BLaER1 treated with 17β-estradiol and CSF1 and Interleukin-3, amounts not matched to agents 10 nM and 100 nM (cell line): Measurements from ENCODE around the gene CUBN.

ENCODE experiments used
- H3K27ac ChIP-seq, 11 experiments: shearing (Covaris generic); formaldehyde crosslinking; 2 replicates each; pipeline ENCODE4 v1.8.1; 2022
- H3K27me3 ChIP-seq, 11 experiments: shearing (Covaris generic); formaldehyde crosslinking; 2 replicates each; pipeline ENCODE4 v1.8.1; 2022
- H3K36me3 ChIP-seq, 11 experiments: shearing (Covaris generic); formaldehyde crosslinking; 2 replicates each; pipeline ENCODE4 v1.8.1; 2022
- H3K4me1 ChIP-seq, 10 experiments: shearing (Covaris generic); formaldehyde crosslinking; 2 replicates each; pipeline ENCODE4 v1.8.1; 2022
- H3K4me2 ChIP-seq, 11 experiments: shearing (Covaris generic); formaldehyde crosslinking; 2 replicates each; pipeline ENCODE4 v1.8.1; 2022
- H3K4me3 ChIP-seq, 10 experiments: shearing (Covaris generic); formaldehyde crosslinking; 2 replicates each; pipeline ENCODE4 v1.8.1; 2022
- H3K9ac ChIP-seq, 11 experiments: shearing (Covaris generic); formaldehyde crosslinking; 2 replicates each; pipeline ENCODE4 v1.8.1; 2022
- H3K9me3 ChIP-seq, 11 experiments: shearing (Covaris generic); formaldehyde crosslinking; replicated peaks in 1 of 11; 2 replicates each; pipeline ENCODE4 v1.8.1; 2022
- H4K20me1 ChIP-seq, 11 experiments: shearing (Covaris generic); formaldehyde crosslinking; 2 replicates each; pipeline ENCODE4 v1.8.1; 2022
- Cebpa-rat ChIP-seq, 11 experiments: shearing (Covaris generic); IDR thresholded peaks; 2 replicates each; pipeline ENCODE4 v1.8.1; 2022

Gene CUBN

GRCh38 chr10:17098012-17098411, 31.6 kb downstream of the CUBN start:
- no peak overlapping the region for H3K27ac ChIP-seq
- no peaks in the 10 kb centered on the region for H3K36me3 ChIP-seq
- no peak for TF ChIP-seq Cebpa-rat (IDR thresholded peaks at IDR 0.05)
- no peak overlapping the region for H3K4me2 ChIP-seq
- H3K27me3 ChIP-seq, result no peaks in the 10 kb centered on the region
- peaks cover 0 to 10% (median 6%) of the 10 kb centered on the region in 11 experiments; a peak in 12 of 22 replicates for H3K9me3 ChIP-seq
- no peak overlapping the region for H3K9ac ChIP-seq
- peaks cover 0 to 7% (median 0%) of the 10 kb centered on the region in 10 experiments; a peak in 3 of 20 replicates for H3K4me1 ChIP-seq
- no peaks in the 10 kb centered on the region for H4K20me1 ChIP-seq
- H3K4me3 ChIP-seq, result no peak overlapping the region

- TF ChIP-seq Cebpa-rat (IDR thresholded peaks at IDR 0.05), result no peak
- Histone ChIP-seq H3K4me3 (no peak overlapping the region), H3K27ac (no peak overlapping the region), H3K4me1 (peaks cover 0 to 15% (median 0%) of the 10 kb centered on the region in 10 experiments; a peak in 5 of 20 replicates), H3K9ac (no peak overlapping the region), H3K36me3 (no peaks in the 10 kb centered on the region), H3K4me2 (no peak overlapping the region), H4K20me1 (no peaks in the 10 kb centered on the region), H3K9me3 (peaks cover 3 to 16% (median 6%) of the 10 kb centered on the region in 11 experiments; a peak in 12 of 22 replicates), H3K27me3 (no peaks in the 10 kb centered on the region)
Measured at GRCh38 chr10:17094844-17095243, 34.8 kb downstream of the CUBN start.

- no peak for TF ChIP-seq Cebpa-rat (IDR thresholded peaks at IDR 0.05)
- no peaks in the 10 kb centered on the region for H3K27me3 ChIP-seq
- H4K20me1 ChIP-seq, result no peaks in the 10 kb centered on the region
- H3K9me3 ChIP-seq, result peaks cover 3 to 16% (median 6%) of the 10 kb centered on the region in 11 experiments; a peak in 12 of 22 replicates
- no peak overlapping the region for H3K4me3 ChIP-seq
- peak overlapping the region in 2 of 11 experiments; percentile 38 to 56; a peak in 3 of 22 replicates for H3K4me2 ChIP-seq
- H3K9ac ChIP-seq, result no peak overlapping the region
- no peaks in the 10 kb centered on the region for H3K36me3 ChIP-seq
- H3K27ac ChIP-seq, result peak overlapping the region in 1 of 11 experiments; percentile 1; a peak in 1 of 22 replicates
- H3K4me1 ChIP-seq, result peaks cover 0 to 15% (median 0%) of the 10 kb centered on the region in 10 experiments; a peak in 5 of 20 replicates
Measured at GRCh38 chr10:17092986-17093803, 36.4 kb downstream of the CUBN start.

- no peaks in the 10 kb centered on the region for H3K36me3 ChIP-seq
- H3K27me3 ChIP-seq, result no peaks in the 10 kb centered on the region
- peaks cover 3 to 16% (median 6%) of the 10 kb centered on the region in 11 experiments; a peak in 12 of 22 replicates for H3K9me3 ChIP-seq
- H3K4me1 ChIP-seq, result peaks cover 0 to 15% (median 0%) of the 10 kb centered on the region in 10 experiments; a peak in 5 of 20 replicates
- H3K4me3 ChIP-seq, result no peak overlapping the region
- no peak overlapping the region for H3K9ac ChIP-seq
- H4K20me1 ChIP-seq, result no peaks in the 10 kb centered on the region
- TF ChIP-seq Cebpa-rat (IDR thresholded peaks at IDR 0.05), result no peak
- H3K27ac ChIP-seq, result peak overlapping the region in 1 of 11 experiments; percentile 1; a peak in 2 of 22 replicates
- peak overlapping the region in 2 of 11 experiments; percentile 38 to 56; a peak in 4 of 22 replicates for H3K4me2 ChIP-seq
Measured at GRCh38 chr10:17092216-17092944, 37.2 kb downstream of the CUBN start.

GRCh38 chr10:17088118-17088806, 41.3 kb downstream of the CUBN start:
- H3K9me3 ChIP-seq, result peaks cover 0 to 6% (median 0%) of the 10 kb centered on the region in 11 experiments; a peak in 1 of 22 replicates
- no peak for TF ChIP-seq Cebpa-rat (IDR thresholded peaks at IDR 0.05)
- no peak overlapping the region for H3K27ac ChIP-seq
- no peak overlapping the region for H3K9ac ChIP-seq
- no peaks in the 10 kb centered on the region; a peak in 2 of 22 replicates for H3K36me3 ChIP-seq
- H3K4me3 ChIP-seq, result no peak overlapping the region
- peaks cover 0 to 23% (median 0%) of the 10 kb centered on the region in 10 experiments; a peak in 6 of 20 replicates for H3K4me1 ChIP-seq
- H4K20me1 ChIP-seq, result no peaks in the 10 kb centered on the region
- H3K27me3 ChIP-seq, result no peaks in the 10 kb centered on the region
- no peak overlapping the region for H3K4me2 ChIP-seq

- Histone ChIP-seq H3K9ac (no peak overlapping the region), H3K4me3 (no peak overlapping the region), H3K36me3 (no peaks in the 10 kb centered on the region; a peak in 2 of 22 replicates), H3K4me2 (no peak overlapping the region), H3K27me3 (no peaks in the 10 kb centered on the region), H4K20me1 (no peaks in the 10 kb centered on the region), H3K9me3 (peaks cover 0 to 2% (median 0%) of the 10 kb centered on the region in 11 experiments; a peak in 1 of 22 replicates), H3K27ac (no peak overlapping the region), H3K4me1 (peaks cover 0 to 13% (median 0%) of the 10 kb centered on the region in 10 experiments; a peak in 4 of 20 replicates)
- TF ChIP-seq Cebpa-rat (IDR thresholded peaks at IDR 0.05), result no peak
Measured at GRCh38 chr10:17086865-17087367, 42.7 kb downstream of the CUBN start.

DNA sequence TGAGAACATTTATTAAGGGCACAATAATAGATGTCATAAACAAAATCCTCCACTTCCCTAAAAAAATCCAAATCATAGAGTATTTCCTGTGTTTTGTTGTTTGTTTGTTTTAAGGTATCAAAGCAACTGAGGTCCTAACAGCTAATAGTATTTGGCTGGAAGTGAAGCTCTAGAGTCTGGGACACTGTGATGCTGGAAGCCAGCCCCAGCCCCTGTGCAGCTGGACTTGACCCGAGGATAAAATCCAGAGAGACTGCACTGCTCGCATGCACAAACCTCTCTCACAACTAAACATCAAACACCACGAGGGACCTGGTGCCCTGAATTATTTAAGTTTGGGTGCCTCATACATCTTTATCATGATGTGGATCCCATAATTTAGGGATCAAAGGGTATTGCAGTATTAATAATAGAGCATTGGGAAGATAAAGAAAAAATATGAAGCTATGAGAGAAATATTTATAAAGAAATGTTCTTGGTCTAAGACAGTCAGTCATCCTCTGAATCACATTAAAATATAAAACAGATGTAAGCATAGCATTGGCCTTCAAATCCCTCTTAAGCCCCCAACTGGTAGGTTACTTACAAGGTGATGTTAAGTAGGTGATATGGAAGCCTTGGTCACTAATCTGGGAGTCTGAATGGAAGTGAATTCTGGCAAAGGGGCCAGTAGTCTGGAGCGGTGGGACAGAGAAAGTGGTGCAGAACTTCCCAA, 44.4 kb downstream of the CUBN start:
- Histone ChIP-seq H3K27ac (peak overlapping the region in 2 of 11 experiments; percentile 39 to 55; a peak in 3 of 22 replicates), H3K36me3 (no peaks in the 10 kb centered on the region; a peak in 2 of 22 replicates), H3K9me3 (no peaks in the 10 kb centered on the region), H4K20me1 (no peaks in the 10 kb centered on the region), H3K4me2 (peak overlapping the region in 2 of 11 experiments; percentile 35 to 40; a peak in 3 of 22 replicates), H3K27me3 (no peaks in the 10 kb centered on the region), H3K4me3 (no peak overlapping the region), H3K9ac (no peak overlapping the region), H3K4me1 (peaks cover 0 to 24% (median 0%) of the 10 kb centered on the region in 10 experiments; a peak in 4 of 20 replicates)
- no peak for TF ChIP-seq Cebpa-rat (IDR thresholded peaks at IDR 0.05)

DNA sequence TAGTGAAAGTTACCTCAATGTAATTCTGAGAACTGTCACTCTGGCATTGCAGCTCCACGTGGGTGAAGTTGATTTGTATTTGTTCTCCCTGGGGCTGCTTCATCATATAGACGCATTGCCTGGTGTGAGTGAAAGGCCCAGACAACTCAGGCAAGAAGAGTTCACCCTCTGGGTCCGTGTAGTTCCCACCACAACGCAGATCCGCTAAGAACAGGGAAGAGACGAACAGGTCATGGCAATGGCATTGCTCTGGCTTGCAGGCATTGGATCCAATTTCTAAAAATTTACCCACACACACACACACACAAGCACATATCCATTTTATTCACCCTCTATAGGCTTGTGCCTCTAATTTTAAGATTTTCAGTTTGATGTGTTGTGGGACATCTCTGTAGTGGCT, 45.4 kb downstream of the CUBN start:
- no peak for TF ChIP-seq Cebpa-rat (IDR thresholded peaks at IDR 0.05)
- H3K27me3 ChIP-seq, result no peaks in the 10 kb centered on the region
- H3K4me3 ChIP-seq, result no peak overlapping the region
- no peaks in the 10 kb centered on the region for H4K20me1 ChIP-seq
- H3K4me2 ChIP-seq, result peak overlapping the region in 2 of 11 experiments; percentile 35 to 40; a peak in 4 of 22 replicates
- H3K4me1 ChIP-seq, result peaks cover 0 to 24% (median 0%) of the 10 kb centered on the region in 10 experiments; a peak in 4 of 20 replicates
- H3K36me3 ChIP-seq, result no peaks in the 10 kb centered on the region; a peak in 2 of 22 replicates
- H3K9ac ChIP-seq, result no peak overlapping the region
- peak overlapping the region in 2 of 11 experiments; percentile 39 to 55; a peak in 2 of 22 replicates for H3K27ac ChIP-seq
- H3K9me3 ChIP-seq, result no peaks in the 10 kb centered on the region
